Right atrium auricular region (tissue), 2 donors: ENCODE results near the gene POC1A. TPM values are rescaled to one million over a fixed set of nuclear protein-coding genes. Genes with fewer than 3 reads are reported as not detected.

Experiments
- DNase-seq: peaks from one replicate; pipeline ENCODE4 v3.0.0-alpha.2; 2019; ENCODE audit warnings: low spot score
- H3K27ac ChIP-seq, 2 donors: fragments of 200-600 bp; sonication (generic); 1 replicate in 1 of 2; 2 replicates in 1 of 2; pipeline ENCODE4 v1.5.1; 2016 to 2019
- H3K27me3 ChIP-seq, 2 donors: fragments of 200-600 bp; sonication (generic); one replicate each; pipeline versions ENCODE4 v1.5.1 to v1.6.0; 2017 to 2019
- H3K36me3 ChIP-seq: fragments of 200-600 bp; sonication (generic); one replicate; pipeline ENCODE4 v1.5.1; 2016
- H3K4me1 ChIP-seq, 2 donors: fragments of 200-600 bp; sonication (generic); one replicate each; pipeline versions ENCODE4 v1.5.1 to v1.6.0; 2017 to 2019
- H3K4me3 ChIP-seq, 2 donors: fragments of 200-600 bp; sonication (generic); 1 replicate in 1 of 2; 2 replicates in 1 of 2; pipeline ENCODE4 v1.5.1; 2017 to 2019; ENCODE audit warnings: mild to moderate bottlenecking in 1 of 2, moderate library complexity in 1 of 2
- H3K9me3 ChIP-seq, 2 donors: fragments of 200-600 bp; sonication (generic); one replicate each; pipeline ENCODE4 v1.5.1; 2019
- total RNA-seq, 2 donors: library from RNA; depleted of rRNA; stranded (reverse); fragments of >200 nt; gene quantifications; one replicate each; pipeline ENCODE4 v1.1.0, GENCODE V29; 2016
- TF ChIP-seq, protein P1 (sequence below), 2 donors: fragments of 200-600 bp; sonication (generic); IDR thresholded peaks; one replicate each; pipeline ENCODE4 v1.5.1; 2019; ENCODE audit warnings: antibody characterized with exemption in 2 of 2

Gene POC1A
- total RNA-seq, 2 donors from 2014 or later, result 0.47 to 0.78 TPM

DNA sequence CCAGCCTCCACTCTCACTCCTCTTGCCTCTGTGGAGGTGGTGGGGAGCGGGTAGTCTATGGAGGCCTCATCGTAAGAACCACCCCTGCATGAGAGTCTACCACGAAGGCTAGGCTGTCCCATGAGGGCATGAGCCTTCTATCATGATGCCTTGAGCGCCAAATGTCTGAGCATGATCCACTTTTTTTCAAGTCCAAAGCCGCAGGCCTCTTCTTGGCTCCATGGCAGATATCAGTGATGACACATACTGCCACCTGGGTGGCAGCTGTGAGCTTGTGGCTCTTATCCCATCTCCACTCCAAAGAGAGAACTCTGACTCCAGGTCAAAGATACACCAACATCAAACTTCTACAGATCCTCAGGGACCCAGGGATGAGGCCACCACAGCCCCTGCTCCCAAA lies 13.5 kb downstream of the POC1A start:
- Histone ChIP-seq H3K27ac (peak overlapping the region; percentile 75 to 81), H3K4me1 (peaks cover 0 to 19% of the 10 kb centered on the region in 2 donors), H3K36me3 (no peaks in the 10 kb centered on the region), H3K4me3 (no peak overlapping the region), H3K27me3 (no peaks in the 10 kb centered on the region), H3K9me3 (no peaks in the 10 kb centered on the region)
- DNase-seq, result no peak
- TF ChIP-seq, protein P1, sequence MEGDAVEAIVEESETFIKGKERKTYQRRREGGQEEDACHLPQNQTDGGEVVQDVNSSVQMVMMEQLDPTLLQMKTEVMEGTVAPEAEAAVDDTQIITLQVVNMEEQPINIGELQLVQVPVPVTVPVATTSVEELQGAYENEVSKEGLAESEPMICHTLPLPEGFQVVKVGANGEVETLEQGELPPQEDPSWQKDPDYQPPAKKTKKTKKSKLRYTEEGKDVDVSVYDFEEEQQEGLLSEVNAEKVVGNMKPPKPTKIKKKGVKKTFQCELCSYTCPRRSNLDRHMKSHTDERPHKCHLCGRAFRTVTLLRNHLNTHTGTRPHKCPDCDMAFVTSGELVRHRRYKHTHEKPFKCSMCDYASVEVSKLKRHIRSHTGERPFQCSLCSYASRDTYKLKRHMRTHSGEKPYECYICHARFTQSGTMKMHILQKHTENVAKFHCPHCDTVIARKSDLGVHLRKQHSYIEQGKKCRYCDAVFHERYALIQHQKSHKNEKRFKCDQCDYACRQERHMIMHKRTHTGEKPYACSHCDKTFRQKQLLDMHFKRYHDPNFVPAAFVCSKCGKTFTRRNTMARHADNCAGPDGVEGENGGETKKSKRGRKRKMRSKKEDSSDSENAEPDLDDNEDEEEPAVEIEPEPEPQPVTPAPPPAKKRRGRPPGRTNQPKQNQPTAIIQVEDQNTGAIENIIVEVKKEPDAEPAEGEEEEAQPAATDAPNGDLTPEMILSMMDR (IDR thresholded peaks at IDR 0.05), result no peak

DNA sequence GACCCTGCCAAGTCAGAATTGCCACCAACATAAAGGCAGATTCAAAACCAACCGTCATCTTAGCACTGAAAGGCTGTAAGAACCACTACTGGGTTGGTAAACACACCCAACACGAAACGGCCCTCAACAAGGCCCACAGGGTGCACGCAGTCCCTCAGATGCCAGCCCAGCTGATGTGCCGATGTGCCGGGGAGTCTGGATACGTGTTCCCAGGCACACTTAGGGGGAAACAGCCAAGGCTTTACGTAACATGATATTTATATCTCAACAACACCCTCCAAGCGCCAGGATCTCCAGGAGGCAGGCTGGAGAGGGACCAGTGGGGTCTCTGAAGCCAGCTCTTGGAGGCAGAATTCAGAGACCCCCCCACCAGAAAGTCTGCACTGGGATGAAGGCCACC lies 14.2 kb downstream of the POC1A start:
- TF ChIP-seq, protein P1 (IDR thresholded peaks at IDR 0.05), result no peak
- Histone ChIP-seq H3K9me3 (no peaks in the 10 kb centered on the region), H3K27me3 (no peaks in the 10 kb centered on the region), H3K4me3 (no peak overlapping the region), H3K36me3 (no peaks in the 10 kb centered on the region), H3K27ac (peak overlapping the region; percentile 75 to 81), H3K4me1 (peaks cover 0 to 19% of the 10 kb centered on the region in 2 donors)
- no peak for DNase-seq

DNA sequence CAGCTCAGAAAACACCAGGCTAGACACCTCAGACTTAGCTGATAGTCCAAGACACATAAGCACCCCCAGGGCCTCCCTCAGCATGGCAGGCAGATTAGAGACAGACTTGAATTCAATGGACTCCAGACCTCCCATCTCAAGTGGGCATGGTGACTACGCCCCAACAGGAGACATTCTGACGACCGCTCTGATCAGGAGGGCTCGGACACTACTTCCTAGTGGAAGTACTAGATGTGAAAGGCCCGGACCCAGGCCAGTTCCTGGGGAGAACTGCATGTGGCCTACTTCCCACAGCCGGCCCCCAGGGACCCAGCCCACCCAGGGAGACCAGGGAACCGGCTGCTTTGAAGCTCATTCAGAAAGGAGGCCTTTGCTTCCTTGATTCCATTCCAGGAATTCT lies 16.9 kb downstream of the POC1A start:
- Histone ChIP-seq H3K9me3 (no peaks in the 10 kb centered on the region), H3K27ac (peak overlapping the region; percentile 49 to 67), H3K27me3 (no peaks in the 10 kb centered on the region), H3K4me1 (peaks cover 0 to 14% of the 10 kb centered on the region in 2 donors), H3K36me3 (no peaks in the 10 kb centered on the region), H3K4me3 (no peak overlapping the region)
- TF ChIP-seq, protein P1 (IDR thresholded peaks at IDR 0.05), result no peak
- DNase-seq, result no peak

DNA sequence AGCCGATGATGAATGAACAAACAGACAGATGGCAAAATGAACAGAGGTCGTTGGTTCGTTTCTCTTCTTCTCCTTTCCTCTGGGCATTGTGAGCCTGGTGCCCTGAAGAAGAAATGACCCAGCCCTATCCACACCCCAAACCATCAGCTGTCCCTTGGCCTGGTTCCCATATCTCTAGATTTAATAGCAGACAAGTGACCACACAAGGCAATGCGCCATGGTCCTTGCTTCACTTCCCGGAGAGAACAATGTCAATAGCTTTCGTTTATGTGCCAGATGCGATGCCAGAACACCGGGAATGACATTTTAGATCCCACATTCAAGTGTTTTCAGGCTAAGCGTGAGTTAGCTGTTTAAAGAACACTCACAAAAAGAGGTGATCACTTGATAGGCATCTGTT lies 17.7 kb downstream of the POC1A start:
- DNase-seq, result no peak
- no peaks in the 10 kb centered on the region for H3K36me3 ChIP-seq
- TF ChIP-seq, protein P1 (IDR thresholded peaks at IDR 0.05), result no peak

DNA sequence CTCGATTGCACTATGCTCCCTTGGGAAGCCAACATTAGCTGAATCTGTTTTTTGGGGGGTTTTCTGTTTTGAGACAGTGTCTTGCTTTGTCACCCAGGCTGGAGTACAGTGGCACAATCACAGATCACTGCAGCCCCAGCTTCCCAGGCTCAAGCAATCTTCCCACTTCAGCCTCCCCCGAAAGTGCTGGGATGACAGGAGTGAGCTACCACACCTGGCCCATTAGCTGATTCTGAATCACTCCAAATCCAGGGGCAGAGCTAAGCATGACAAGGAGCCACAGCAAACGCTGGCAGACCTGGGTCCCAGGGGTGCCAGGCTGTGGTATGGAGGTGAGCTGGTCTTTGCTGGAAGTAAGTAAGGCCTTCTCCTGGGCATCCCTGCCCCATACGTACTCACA lies 18.9 kb downstream of the POC1A start:
- Histone ChIP-seq H3K9me3 (no peaks in the 10 kb centered on the region), H3K27me3 (no peaks in the 10 kb centered on the region), H3K4me1 (peaks cover 0 to 10% of the 10 kb centered on the region in 2 donors), H3K4me3 (no peak overlapping the region), H3K27ac (no peak overlapping the region), H3K36me3 (no peaks in the 10 kb centered on the region)
- DNase-seq, result no peak
- TF ChIP-seq, protein P1 (IDR thresholded peaks at IDR 0.05), result no peak

More for the DNA sequence above, 17.7 kb downstream of the POC1A start:
- Histone ChIP-seq H3K9me3 (no peaks in the 10 kb centered on the region), H3K27ac (peak overlapping the region; percentile 49 to 67), H3K27me3 (no peaks in the 10 kb centered on the region), H3K4me3 (no peak overlapping the region), H3K4me1 (peaks cover 0 to 14% of the 10 kb centered on the region in 2 donors)

DNA sequence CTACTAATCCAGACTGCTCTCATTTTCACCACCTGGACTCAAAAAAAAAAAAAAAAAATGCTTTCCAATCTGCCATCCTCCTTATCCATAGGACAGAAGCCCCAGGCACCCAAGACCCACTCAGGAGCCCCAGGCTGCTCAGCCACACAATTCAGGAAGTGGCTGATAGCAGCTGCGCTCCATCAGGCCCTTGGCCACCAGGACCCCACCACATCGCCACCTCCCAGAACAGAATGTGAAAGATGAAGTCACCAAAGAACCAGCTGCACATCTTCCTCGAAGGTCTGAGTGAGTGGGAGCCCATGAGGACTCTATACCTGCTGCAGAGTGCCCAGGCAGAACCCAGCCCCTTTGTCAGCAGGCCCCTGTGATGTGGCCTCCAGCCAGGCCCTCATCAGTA lies 19.5 kb downstream of the POC1A start:
- Histone ChIP-seq H3K4me1 (peaks cover 0 to 6% of the 10 kb centered on the region in 2 donors), H3K4me3 (no peak overlapping the region), H3K27me3 (no peaks in the 10 kb centered on the region), H3K27ac (no peak overlapping the region), H3K36me3 (no peaks in the 10 kb centered on the region), H3K9me3 (no peaks in the 10 kb centered on the region)
- no peak for DNase-seq
- TF ChIP-seq, protein P1 (IDR thresholded peaks at IDR 0.05), result no peak
